HFFc6 (cell line): ENCODE data around the gene FAM32A. TPM values are rescaled to one million over a fixed set of nuclear protein-coding genes. Genes with fewer than 3 reads are reported as not detected.

Source experiments
- DNase-seq: peaks from one replicate; pipeline ENCODE4 v3.0.0-alpha.2; 2018
- H3K27ac Mint-ChIP-seq: 2 replicates; pipeline ENCODE4 v1.8.0; 2020; ENCODE audit warnings: mild to moderate bottlenecking, mixed read lengths
- H3K27me3 Mint-ChIP-seq: 2 replicates; pipeline ENCODE4 v1.8.0; 2021; ENCODE audit warnings: mild to moderate bottlenecking, moderate library complexity, mixed read lengths; ENCODE audit not compliant: insufficient read depth
- H3K36me3 Mint-ChIP-seq: 2 replicates; pipeline ENCODE4 v1.8.0; 2021; ENCODE audit warnings: low read depth, mixed read lengths
- H3K4me1 Mint-ChIP-seq: 2 replicates; pipeline ENCODE4 v1.8.0; 2020; ENCODE audit warnings: low read depth, mixed read lengths
- H3K4me3 Mint-ChIP-seq: 2 replicates; pipeline ENCODE4 v1.8.0; 2020; ENCODE audit warnings: mild to moderate bottlenecking, moderate library complexity, mixed read lengths
- H3K9me3 Mint-ChIP-seq: 2 replicates; pipeline ENCODE4 v1.8.0; 2020; ENCODE audit warnings: mild to moderate bottlenecking, mixed read lengths
- CTCF ChIP-seq: fragments of 200-600 bp; sonication (generic); IDR thresholded peaks from 2 replicates; pipeline ENCODE4 v1.5.0; 2021; ENCODE audit warnings: antibody characterized with exemption, mild to moderate bottlenecking
- total RNA-seq, 6 experiments: library from RNA; stranded (reverse); fragmentation: NEBNext Ultra II Directional; extraction: Animal tissue kit (Norgen Biotek cat#: 25700); gene quantifications; 2 replicates in 1 of 6; 3 replicates in 5 of 6; pipeline ENCODE4 v1.2.3, GENCODE V29; 2021

FAM32A gene
- total RNA-seq, 6 experiments from 2014 or later = 77.0 to 81.3 (median 79.6) TPM

- Mint-ChIP-seq H3K4me1 (peaks cover 11% of the 10 kb centered on the region; the same call in 1 of the 2 replicates), H3K4me3 (no peak overlapping the region), H3K36me3 (peaks cover 61% of the 10 kb centered on the region), H3K9me3 (peaks cover 8% of the 10 kb centered on the region), H3K27ac (no peak overlapping the region), H3K27me3 (peaks cover 2% of the 10 kb centered on the region)
- TF ChIP-seq CTCF = no peak
- no peak for DNase-seq
Observed at GRCh38 chr19:16210168-16210567, 25.0 kb downstream of the FAM32A start.

- H3K4me3 Mint-ChIP-seq = no peak overlapping the region
- H3K4me1 Mint-ChIP-seq = peaks cover 11% of the 10 kb centered on the region; the same call in 1 of the 2 replicates
- H3K36me3 Mint-ChIP-seq = peaks cover 78% of the 10 kb centered on the region
- no peak for DNase-seq
- H3K27me3 Mint-ChIP-seq = peaks cover 2% of the 10 kb centered on the region
- peaks cover 8% of the 10 kb centered on the region for H3K9me3 Mint-ChIP-seq
- no peak for TF ChIP-seq CTCF
- H3K27ac Mint-ChIP-seq = no peak overlapping the region; the same call in 1 of the 2 replicates
Observed at GRCh38 chr19:16213076-16213475, 27.9 kb downstream of the FAM32A start.

GRCh38 chr19:16216744-16217670 lies 31.8 kb downstream of the FAM32A start:
- H3K36me3 Mint-ChIP-seq = peaks cover 77% of the 10 kb centered on the region
- peaks cover 34% of the 10 kb centered on the region for H3K9me3 Mint-ChIP-seq
- H3K4me1 Mint-ChIP-seq = peaks cover 11% of the 10 kb centered on the region; the same call in 1 of the 2 replicates
- no peak for TF ChIP-seq CTCF
- H3K27ac Mint-ChIP-seq = no peak overlapping the region
- no peak overlapping the region for H3K4me3 Mint-ChIP-seq
- no peak for DNase-seq
- H3K27me3 Mint-ChIP-seq = peaks cover 3% of the 10 kb centered on the region; the same call in 1 of the 2 replicates

- Mint-ChIP-seq H3K36me3 (peaks cover 77% of the 10 kb centered on the region), H3K27ac (no peak overlapping the region), H3K4me1 (peaks cover 4% of the 10 kb centered on the region; the same call in 1 of the 2 replicates), H3K9me3 (peaks cover 42% of the 10 kb centered on the region), H3K4me3 (no peak overlapping the region), H3K27me3 (peaks cover 3% of the 10 kb centered on the region; the same call in 1 of the 2 replicates)
- no peak for TF ChIP-seq CTCF
- DNase-seq = no peak
Observed at GRCh38 chr19:16217716-16218451, 32.7 kb downstream of the FAM32A start.

- Mint-ChIP-seq H3K36me3 (peaks cover 75% of the 10 kb centered on the region), H3K9me3 (peaks cover 42% of the 10 kb centered on the region), H3K27ac (no peak overlapping the region), H3K4me1 (no peaks in the 10 kb centered on the region), H3K27me3 (peaks cover 3% of the 10 kb centered on the region), H3K4me3 (no peak overlapping the region)
- TF ChIP-seq CTCF = no peak
- no peak for DNase-seq
Observed at GRCh38 chr19:16218851-16219250, 33.6 kb downstream of the FAM32A start.
